ENCODE results near the gene RNF207.

- TF ChIP-seq, protein P1, sequence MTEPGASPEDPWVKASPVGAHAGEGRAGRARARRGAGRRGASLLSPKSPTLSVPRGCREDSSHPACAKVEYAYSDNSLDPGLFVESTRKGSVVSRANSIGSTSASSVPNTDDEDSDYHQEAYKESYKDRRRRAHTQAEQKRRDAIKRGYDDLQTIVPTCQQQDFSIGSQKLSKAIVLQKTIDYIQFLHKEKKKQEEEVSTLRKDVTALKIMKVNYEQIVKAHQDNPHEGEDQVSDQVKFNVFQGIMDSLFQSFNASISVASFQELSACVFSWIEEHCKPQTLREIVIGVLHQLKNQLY (CRISPR knock-in tag; IDR thresholded peaks at IDR 0.05): no peak
- no peak for TF ChIP-seq MXD3 (CRISPR knock-in tag; IDR thresholded peaks at IDR 0.05)
- TF ChIP-seq ZNF292 (CRISPR knock-in tag; IDR thresholded peaks at IDR 0.05; ENCODE audit: borderline replicate concordance, low read depth): no peak
- no peak for TF ChIP-seq ZNF274 (CRISPR knock-in tag; IDR thresholded peaks at IDR 0.05)
Observed at GRCh38 chr1:6263716-6264115, 57.8 kb downstream of the RNF207 start.
